Neural progenitor cell (in vitro differentiated cells): ENCODE measurements around the gene CASTOR2.
"Not testable (repeated sequence)": the region's sequence is repeated elsewhere in the genome, so short reads cannot be mapped to it uniquely, and the experiment has no call there.

ENCODE experiments used
- EZH2 ChIP-seq: fragments of 200-600 bp; sonication (generic); IDR thresholded peaks from 2 replicates; pipeline ENCODE4 v1.6.1; 2017; ENCODE audit warnings: antibody characterized with exemption, mild to moderate bottlenecking, moderate library complexity
- EZH2phosphoT487 ChIP-seq: fragments of 200-600 bp; sonication (generic); IDR thresholded peaks from 2 replicates; pipeline ENCODE4 v1.6.1; 2017; ENCODE audit warnings: antibody characterized with exemption
- TF ChIP-seq, protein P1 (sequence below): fragments of 200-600 bp; sonication (generic); IDR thresholded peaks from 2 replicates; pipeline ENCODE4 v1.5.1; 2017; ENCODE audit warnings: antibody characterized with exemption, mild to moderate bottlenecking

DNA sequence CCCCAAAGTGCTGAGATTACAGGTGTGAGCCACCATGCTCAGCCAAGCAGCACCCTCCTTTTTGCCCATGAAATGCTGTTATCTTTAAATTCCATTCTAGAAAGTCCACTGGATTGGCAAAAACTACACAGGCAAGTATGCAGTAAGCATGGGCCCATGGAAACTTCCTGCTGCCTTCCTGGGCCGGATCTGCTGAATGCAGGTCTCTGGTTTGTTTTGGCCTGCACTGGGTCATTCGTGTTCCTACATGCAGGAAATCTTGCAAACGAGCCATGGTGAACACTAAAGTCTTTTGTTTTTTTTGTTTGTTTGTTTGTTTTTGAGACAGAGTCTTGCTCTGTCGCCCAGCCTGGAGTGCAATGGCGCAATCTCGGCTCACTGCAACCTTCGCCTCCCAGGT lies 7.9 kb downstream of the CASTOR2 start:
- TF ChIP-seq, protein P1, sequence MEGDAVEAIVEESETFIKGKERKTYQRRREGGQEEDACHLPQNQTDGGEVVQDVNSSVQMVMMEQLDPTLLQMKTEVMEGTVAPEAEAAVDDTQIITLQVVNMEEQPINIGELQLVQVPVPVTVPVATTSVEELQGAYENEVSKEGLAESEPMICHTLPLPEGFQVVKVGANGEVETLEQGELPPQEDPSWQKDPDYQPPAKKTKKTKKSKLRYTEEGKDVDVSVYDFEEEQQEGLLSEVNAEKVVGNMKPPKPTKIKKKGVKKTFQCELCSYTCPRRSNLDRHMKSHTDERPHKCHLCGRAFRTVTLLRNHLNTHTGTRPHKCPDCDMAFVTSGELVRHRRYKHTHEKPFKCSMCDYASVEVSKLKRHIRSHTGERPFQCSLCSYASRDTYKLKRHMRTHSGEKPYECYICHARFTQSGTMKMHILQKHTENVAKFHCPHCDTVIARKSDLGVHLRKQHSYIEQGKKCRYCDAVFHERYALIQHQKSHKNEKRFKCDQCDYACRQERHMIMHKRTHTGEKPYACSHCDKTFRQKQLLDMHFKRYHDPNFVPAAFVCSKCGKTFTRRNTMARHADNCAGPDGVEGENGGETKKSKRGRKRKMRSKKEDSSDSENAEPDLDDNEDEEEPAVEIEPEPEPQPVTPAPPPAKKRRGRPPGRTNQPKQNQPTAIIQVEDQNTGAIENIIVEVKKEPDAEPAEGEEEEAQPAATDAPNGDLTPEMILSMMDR, result not testable (repeated sequence)
- TF ChIP-seq EZH2phosphoT487, EZH2: not testable (repeated sequence)
